Fibroblast of gingiva (primary cell): ENCODE data around the gene NPIPB6.
"Not testable (repeated sequence)": the region's sequence is repeated elsewhere in the genome, so short reads cannot be mapped to it uniquely, and the experiment has no call there.

Experiments
- DNase-seq: peaks from one replicate; pipeline ENCODE4 v3.0.0-alpha.2; 2011; ENCODE audit warnings: low read depth

The NPIPB6 gene

GRCh38 chr16:28363408-28363807, at the start of gene NPIPB6:
Gene NPIPB6 (minus strand): TSS chr16:28363508. CDS start chr16:28362822, 686 bp downstream.
- not testable (repeated sequence) for DNase-seq

GRCh38 chr16:28403220-28404072, 40.1 kb upstream of the NPIPB6 start, which contains the start of gene EIF3CL:
Gene EIF3CL (minus strand): TSS chr16:28403841. CDS start chr16:28403618, 223 bp downstream.
- not testable (repeated sequence) for DNase-seq

GRCh38 chr16:28392054-28392453, 28.7 kb upstream of the NPIPB6 start:
- not testable (repeated sequence) for DNase-seq

DNA sequence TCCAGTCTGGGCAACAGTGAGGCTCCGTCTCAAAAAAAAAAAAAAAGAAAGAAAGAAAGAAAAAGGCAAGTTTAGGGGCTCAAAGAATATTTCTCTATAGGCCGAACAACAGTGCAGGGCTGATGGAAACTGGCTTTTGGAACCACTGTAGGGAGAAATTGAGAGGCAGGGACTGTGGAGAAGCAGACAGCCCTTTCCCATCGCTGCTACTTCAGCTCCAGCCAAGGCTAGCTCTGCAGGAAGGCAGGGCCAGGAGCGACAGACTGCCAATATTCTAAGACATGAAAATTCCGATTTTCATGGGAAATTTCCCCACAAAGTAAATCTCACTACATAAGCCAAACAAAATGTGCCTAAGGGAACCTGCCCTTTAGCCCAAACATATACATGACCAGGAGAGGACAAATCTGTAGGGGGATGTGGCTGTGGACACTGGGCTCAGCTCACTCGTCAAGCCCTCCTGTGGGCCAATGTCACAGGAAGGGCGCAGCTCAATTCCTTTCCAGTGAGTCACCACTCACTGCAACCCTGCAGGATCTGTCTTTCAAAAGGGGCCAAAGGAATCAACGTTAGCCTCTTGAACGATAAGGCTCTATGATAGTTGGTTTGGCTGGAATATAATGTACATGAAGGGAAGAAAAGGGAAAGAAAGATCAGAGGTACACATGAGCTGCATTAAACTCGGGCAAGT, 19.0 kb upstream of the NPIPB6 start:
- not testable (repeated sequence) for DNase-seq

DNA sequence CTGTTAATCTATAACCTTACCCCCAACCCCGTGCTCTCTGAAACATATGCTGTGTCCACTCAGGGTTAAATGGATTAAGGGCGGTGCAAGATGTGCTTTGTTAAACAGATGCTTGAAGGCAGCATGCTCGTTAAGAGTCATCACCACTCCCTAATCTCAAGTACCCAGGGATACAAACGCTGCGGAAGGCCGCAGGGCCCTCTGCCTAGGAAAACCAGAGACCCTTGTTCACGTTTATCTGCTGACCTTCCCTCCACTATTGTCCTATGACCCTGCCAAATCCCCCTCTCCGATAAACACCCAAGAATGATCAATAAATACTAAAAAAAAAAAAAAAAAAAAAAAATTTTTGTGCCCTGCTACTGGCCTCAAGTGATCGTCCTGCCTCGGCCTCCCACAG, 14.5 kb upstream of the NPIPB6 start:
- DNase-seq: not testable (repeated sequence)

- DNase-seq: not testable (repeated sequence)
Observed at GRCh38 chr16:28377108-28377625, 13.9 kb upstream of the NPIPB6 start.

DNA sequence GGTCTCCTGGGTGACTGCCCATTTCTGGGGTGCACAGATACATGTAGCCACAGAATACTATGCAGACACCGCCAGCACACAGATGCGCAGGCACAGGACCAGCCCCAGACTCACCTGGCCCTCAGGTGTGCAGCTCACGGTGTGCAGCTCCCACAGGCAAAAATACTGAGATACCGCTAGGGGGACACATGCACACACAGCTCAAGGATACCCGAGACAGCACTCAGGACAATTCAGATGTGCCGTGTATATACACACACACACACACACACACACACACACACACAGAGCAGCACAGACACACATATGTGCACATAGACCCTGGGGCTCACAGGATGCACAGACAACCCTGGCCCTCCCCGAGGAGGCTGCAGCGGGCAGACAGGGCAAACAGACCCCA, 11.8 kb upstream of the NPIPB6 start:
- not testable (repeated sequence) for DNase-seq

GRCh38 chr16:28374281-28374680, 11.0 kb upstream of the NPIPB6 start:
- DNase-seq: not testable (repeated sequence)

DNA sequence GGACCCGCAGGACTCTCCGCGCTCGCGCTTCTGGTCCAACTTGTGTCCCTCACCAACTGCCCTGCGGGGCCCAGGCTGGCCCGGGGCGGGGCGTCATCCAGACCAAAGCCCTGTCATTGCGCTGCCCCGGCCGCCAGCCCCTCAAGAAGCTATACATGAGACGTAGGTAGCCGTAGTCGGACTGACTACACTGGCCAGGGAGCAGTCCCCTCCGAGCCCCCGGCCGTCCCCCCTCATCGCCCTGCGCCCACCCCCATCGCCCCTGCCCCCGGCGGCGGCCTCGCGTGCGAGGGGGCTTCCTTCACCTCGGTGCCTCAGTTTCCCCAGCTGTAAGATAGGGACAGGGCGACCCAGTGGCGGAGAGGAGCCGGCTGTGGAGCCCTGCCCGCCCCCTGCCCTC, 4.6 kb upstream of the NPIPB6 start:
- DNase-seq: not testable (repeated sequence)

DNA sequence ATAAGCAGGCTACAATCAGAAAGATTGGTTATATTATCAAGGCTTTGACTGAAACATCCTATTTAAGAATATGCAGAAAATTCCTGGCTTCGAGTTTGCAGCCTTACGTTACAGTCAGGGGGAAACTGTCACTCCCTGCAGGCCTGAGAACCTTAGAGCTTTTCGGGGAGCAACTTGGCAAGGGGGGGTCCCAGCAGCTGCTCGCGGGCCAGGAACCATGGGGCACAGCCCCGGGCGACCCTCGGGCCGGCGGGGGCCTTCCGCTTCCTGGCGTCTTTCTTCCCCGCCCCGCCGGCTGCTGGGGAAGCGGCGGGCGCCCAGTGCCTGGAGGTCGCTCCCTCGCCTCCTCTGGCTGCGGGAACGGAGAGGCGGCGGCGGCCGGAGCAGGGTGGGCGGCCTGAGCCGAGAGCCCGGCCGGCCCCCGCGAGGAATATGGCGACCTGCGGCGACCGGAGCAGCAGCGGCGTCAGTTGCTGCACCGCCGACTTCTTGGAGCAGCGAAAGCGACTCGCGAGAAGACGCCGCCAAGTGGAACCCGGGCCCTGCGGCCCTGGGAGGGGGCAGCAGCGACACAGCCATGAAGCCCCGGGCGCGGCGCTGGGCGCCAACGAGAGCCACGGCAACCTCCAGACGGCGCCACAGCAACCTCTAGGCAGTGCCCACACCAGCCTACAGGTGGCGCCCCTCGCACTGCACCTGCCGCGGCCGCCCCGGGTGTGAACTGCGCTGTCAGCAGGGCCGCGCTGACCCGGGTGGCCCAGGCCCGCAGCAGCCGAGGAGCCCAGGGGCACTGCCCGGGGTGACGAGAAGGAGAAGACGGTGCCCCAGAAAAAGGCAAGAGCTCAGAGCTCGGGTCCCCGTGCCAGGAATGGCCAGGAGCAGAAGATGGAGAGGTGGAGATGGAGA, 1.2 kb upstream of the NPIPB6 start:
- not testable (repeated sequence) for DNase-seq

DNA sequence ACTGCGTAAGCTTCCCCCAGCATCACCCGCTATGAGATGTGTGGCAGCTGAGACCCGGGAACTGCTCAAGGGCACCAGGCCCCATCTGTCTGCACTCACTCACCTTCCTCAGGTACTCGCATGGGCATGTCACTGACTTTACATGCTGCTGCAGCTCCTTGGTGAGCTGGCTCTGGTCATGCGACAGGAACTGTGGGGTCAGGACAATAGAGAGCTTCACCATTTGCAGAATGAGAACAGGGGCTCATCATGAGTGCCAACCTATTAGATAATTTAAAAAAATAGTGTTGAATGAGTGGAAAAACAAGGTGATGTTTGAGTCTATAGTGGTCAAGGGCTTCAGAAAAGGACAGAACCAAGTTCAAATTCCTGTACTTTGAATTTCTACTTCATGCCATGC, 708 bp downstream of the NPIPB6 start:
- not testable (repeated sequence) for DNase-seq

DNA sequence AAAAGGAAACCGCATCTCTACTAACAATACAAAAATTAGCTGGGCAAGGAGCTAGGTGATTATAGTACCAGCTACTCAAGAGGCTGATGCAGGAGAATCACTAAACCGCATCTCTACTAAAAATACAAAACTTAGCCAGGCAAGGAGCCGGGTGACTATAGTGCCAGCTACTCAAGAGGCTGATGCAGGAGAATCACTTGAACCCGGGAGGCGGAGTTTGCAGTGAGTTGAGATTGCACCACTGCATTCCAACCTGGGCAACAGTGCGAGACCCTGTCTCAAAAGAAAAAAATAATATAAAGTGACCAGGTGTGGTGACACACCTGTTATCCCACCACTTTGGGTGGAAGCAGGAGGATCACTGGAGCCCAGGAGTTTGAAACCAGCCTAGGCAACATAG, 25.1 kb downstream of the NPIPB6 start:
- DNase-seq: not testable (repeated sequence)

- DNase-seq: not testable (repeated sequence)
Observed at GRCh38 chr16:28336940-28337710, 26.2 kb downstream of the NPIPB6 start.

DNA sequence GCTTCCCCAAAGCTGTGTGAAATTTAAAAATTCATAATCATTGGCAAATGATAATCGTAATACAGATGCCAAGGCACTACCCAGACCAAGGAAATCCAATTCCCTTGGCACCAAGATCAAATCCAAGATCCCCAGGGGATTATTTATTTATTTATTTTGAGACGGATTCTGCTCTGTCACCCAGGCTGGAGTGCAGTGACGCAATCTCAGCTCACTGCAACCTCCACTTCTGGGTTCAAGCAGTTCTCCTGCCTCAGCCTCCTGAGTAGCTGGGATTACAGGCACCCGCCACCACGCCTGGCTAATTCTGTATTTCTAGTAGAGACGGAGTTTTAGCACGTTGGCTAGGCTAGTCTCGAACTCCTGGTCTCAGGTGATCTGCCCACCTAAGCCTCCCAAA, 27.6 kb downstream of the NPIPB6 start:
- not testable (repeated sequence) for DNase-seq

DNA sequence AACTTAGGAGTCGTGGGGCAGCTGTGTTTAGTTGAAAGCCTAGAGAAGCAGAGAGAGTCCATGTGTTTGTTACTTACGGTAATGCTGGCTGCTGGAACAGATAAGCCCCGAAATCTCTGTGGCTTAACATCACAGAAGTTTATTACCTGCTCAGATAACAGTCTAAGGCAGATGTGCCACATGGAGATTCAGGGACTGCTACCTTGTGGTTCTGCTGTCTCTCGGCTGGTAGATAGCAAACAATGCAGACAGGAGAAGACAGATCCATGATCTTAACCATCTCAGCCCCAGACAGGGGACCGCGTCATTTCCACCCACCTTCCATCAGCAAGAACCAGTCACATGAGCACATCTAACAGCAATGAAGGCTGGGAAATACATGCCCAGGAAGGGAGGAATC, 30.7 kb downstream of the NPIPB6 start:
- DNase-seq: not testable (repeated sequence)

- not testable (repeated sequence) for DNase-seq
Observed at GRCh38 chr16:28330981-28331380, 32.3 kb downstream of the NPIPB6 start.

- not testable (repeated sequence) for DNase-seq
Observed at GRCh38 chr16:28330232-28330631, 33.1 kb downstream of the NPIPB6 start.

GRCh38 chr16:28326881-28327610, 36.3 kb downstream of the NPIPB6 start:
- peak; percentile 32 for DNase-seq

- DNase-seq: no peak
Observed at GRCh38 chr16:28324887-28325279, 38.4 kb downstream of the NPIPB6 start.

- DNase-seq: no peak
Observed at GRCh38 chr16:28324235-28324886, 38.9 kb downstream of the NPIPB6 start.
